HCT116 (cell line): ENCODE results near the gene ARHGEF37. TPM values are rescaled to one million over a fixed set of nuclear protein-coding genes. Genes with fewer than 3 reads are reported as not detected.

ENCODE experiments used
- ATAC-seq: fragments of 200-7000 bp; cut with Tn5 transposase; 2 replicates; pipeline ENCODE4 v1.9.1; 2020; ENCODE audit warnings: mild to moderate bottlenecking, moderate library complexity
- BruUV-seq: library from RNA; stranded (reverse); fragments of 400-500 nt; replicated peaks from 2 replicates; lab custom pipeline; 2021; lab: Mats Ljungman, UMichigan
- CTCF ChIA-PET: fragments of 300-600 bp; sonication (Branson Sonifier 250); formaldehyde crosslinking; loops from one replicate; lab custom pipeline; 2021; ENCODE audit warnings: antibody characterized with exemption; lab: Charles Lee
- POLR2A ChIA-PET: fragments of 300-600, 350-600 bp; sonication (Branson Sonifier 250); formaldehyde crosslinking; loops from one replicate; lab custom pipeline; 2021; ENCODE audit warnings: antibody characterized with exemption; lab: Charles Lee
- RAD21 ChIA-PET, 2 experiments: fragments of 300-600 bp; sonication (Branson Sonifier 250); formaldehyde crosslinking; loops; one replicate each; lab custom pipeline; 2023; ENCODE audit warnings: low total read pairs in 2 of 2; ENCODE audit not compliant: uncharacterized antibody in 2 of 2, unreplicated experiment in 2 of 2, low non-redundant PET in 1 of 2; lab: Charles Lee
- DNase-seq: peaks from one replicate; pipeline ENCODE4 v3.0.0-alpha.2; 2010; ENCODE audit warnings: low read depth, low spot score
- H2AFZ ChIP-seq: fragments of 200-600 bp; shearing (Covaris generic), sonication (generic); 2 replicates; pipeline ENCODE4 v1.6.1; 2017; ENCODE audit warnings: low read depth, mixed run types, mixed read lengths, antibody characterized with exemption, low read length; ENCODE audit not compliant: poor library complexity, severe bottlenecking
- H3K27ac ChIP-seq: 2 replicates; pipeline ENCODE4 v1.5.1; 2012; ENCODE audit warnings: low read depth, low read length
- H3K27me3 ChIP-seq: fragments of 200-600 bp; sonication (generic); 2 replicates; pipeline ENCODE4 v1.6.1; 2016; ENCODE audit warnings: mixed run types, low read length, mixed read lengths; ENCODE audit not compliant: insufficient read depth
- H3K36me3 ChIP-seq, 2 experiments: fragments of 200-500 bp in 1 of 2; fragments of 200-600 bp in 1 of 2; sonication (Bioruptor generic) in 1 of 2; sonication (generic) in 1 of 2; 2 replicates each; pipeline versions ENCODE4 v1.5.1 to v1.6.1; 2014 to 2016; ENCODE audit warnings: low read length in 2 of 2, inconsistent platforms in 1 of 2, mixed read lengths in 1 of 2, mixed run types in 1 of 2; ENCODE audit not compliant: insufficient read depth in 2 of 2, control insufficient read depth in 1 of 2
- H3K4me1 ChIP-seq, 2 experiments: fragments of 200-600 bp in 1 of 2; sonication (generic) in 1 of 2; 2 replicates each; pipeline versions ENCODE4 v1.5.1 to v1.6.1; 2012 to 2017; ENCODE audit warnings: low read length in 2 of 2, inconsistent platforms in 1 of 2, mild to moderate bottlenecking in 1 of 2, mixed read lengths in 1 of 2, mixed run types in 1 of 2, moderate library complexity in 1 of 2; ENCODE audit not compliant: insufficient read depth in 2 of 2, control insufficient read depth in 1 of 2
- H3K4me2 ChIP-seq: fragments of 200-600 bp; sonication (generic); 2 replicates; pipeline ENCODE4 v1.6.1; 2017; ENCODE audit warnings: mixed run types, low read length, mixed read lengths
- H3K4me3 ChIP-seq, 2 experiments: fragments of 200-600 bp in 1 of 2; sonication (generic) in 1 of 2; replicated peaks in 1 of 2; 2 replicates each; pipeline ENCODE4 v1.5.1; 2011 to 2016; ENCODE audit warnings: low read length in 2 of 2, control low read depth in 1 of 2, low read depth in 1 of 2, mild to moderate bottlenecking in 1 of 2, mixed read lengths in 1 of 2, mixed run types in 1 of 2
- H3K79me2 ChIP-seq: fragments of 200-600 bp; sonication (generic); 2 replicates; pipeline ENCODE4 v1.6.1; 2017; ENCODE audit warnings: mild to moderate bottlenecking, mixed run types, low read length, moderate library complexity, mixed read lengths; ENCODE audit not compliant: insufficient read depth
- H3K9ac ChIP-seq: fragments of 200-600 bp; sonication (generic); 2 replicates; pipeline ENCODE4 v1.6.1; 2016; ENCODE audit warnings: low read length, mixed read lengths
- H3K9me2 ChIP-seq: fragments of 200-600 bp; sonication (generic), shearing (Covaris generic); 2 replicates; pipeline ENCODE4 v1.6.1; 2017; ENCODE audit warnings: mixed run types, mild to moderate bottlenecking, moderate library complexity; ENCODE audit not compliant: insufficient read depth
- H3K9me3 ChIP-seq, 2 experiments: fragments of 200-500 bp in 1 of 2; fragments of 200-600 bp in 1 of 2; sonication (Bioruptor generic) in 1 of 2; sonication (generic) in 1 of 2; 2 replicates each; pipeline ENCODE4 v1.6.1; 2014 to 2017; ENCODE audit warnings: low read length in 2 of 2, mixed read lengths in 2 of 2, inconsistent platforms in 1 of 2, low read depth in 1 of 2, mild to moderate bottlenecking in 1 of 2, mixed run types in 1 of 2, moderate library complexity in 1 of 2; ENCODE audit not compliant: control insufficient read depth in 1 of 2, insufficient read depth in 1 of 2
- H4K20me1 ChIP-seq: fragments of 200-600 bp; sonication (generic), shearing (Covaris generic); 2 replicates; pipeline ENCODE4 v1.6.1; 2017; ENCODE audit warnings: mixed run types, mild to moderate bottlenecking, moderate library complexity; ENCODE audit not compliant: insufficient read depth
- CEBPB ChIP-seq: IDR thresholded peaks from 2 replicates; pipeline ENCODE4 v1.6.1; 2012; ENCODE audit warnings: low read depth
- FOSL1 ChIP-seq: IDR thresholded peaks from 2 replicates; pipeline ENCODE4 v1.6.1; 2012; ENCODE audit warnings: low read depth
- POLR2A ChIP-seq: IDR thresholded peaks from 2 replicates; pipeline ENCODE4 v1.7.0; 2011; ENCODE audit warnings: borderline replicate concordance; ENCODE audit not compliant: insufficient read depth, insufficient read length; ENCODE audit errors: extremely low read depth
- SRF ChIP-seq: IDR thresholded peaks from 2 replicates; pipeline ENCODE4 v1.6.1; 2012; ENCODE audit warnings: low read depth
- ZNF274 ChIP-seq: fragments of 200-500 bp; sonication (Bioruptor generic); IDR thresholded peaks from 2 replicates; pipeline ENCODE4 v1.6.1; 2014; ENCODE audit warnings: mild to moderate bottlenecking, low read depth, low read length, inconsistent platforms
- intact Hi-C: fragments of 100-400 bp; cut with micrococcal nuclease; formaldehyde crosslinking; loops from 2 replicates; pipeline ENCODE4 v1.10.0; 2022
- total RNA-seq: library from RNA; stranded (reverse); gene quantifications from one replicate; pipeline ENCODE4 v1.2.1, GENCODE V29; 2021; ENCODE audit not compliant: unreplicated experiment
- TF ChIP-seq, protein P1 (sequence below): IDR thresholded peaks from 2 replicates; pipeline ENCODE4 v1.6.1; 2012; ENCODE audit warnings: low read depth

ARHGEF37 gene
- total RNA-seq, 1 experiment from 2014 or later = 7.0 TPM

- CTCF ChIA-PET = no interaction called here
Observed at GRCh38 chr5:149631506-149631905, 50.2 kb downstream of the ARHGEF37 start.

More at GRCh38 chr5:149631506-149631905, 50.2 kb downstream of the ARHGEF37 start:
- H4K20me1 ChIP-seq = no peaks in the 10 kb centered on the region
- TF ChIP-seq CEBPB (no peak), POLR2A (no peak), ZNF274 (no peak), SRF (no peak), FOSL1 (no peak)
- TF ChIP-seq, protein P1, sequence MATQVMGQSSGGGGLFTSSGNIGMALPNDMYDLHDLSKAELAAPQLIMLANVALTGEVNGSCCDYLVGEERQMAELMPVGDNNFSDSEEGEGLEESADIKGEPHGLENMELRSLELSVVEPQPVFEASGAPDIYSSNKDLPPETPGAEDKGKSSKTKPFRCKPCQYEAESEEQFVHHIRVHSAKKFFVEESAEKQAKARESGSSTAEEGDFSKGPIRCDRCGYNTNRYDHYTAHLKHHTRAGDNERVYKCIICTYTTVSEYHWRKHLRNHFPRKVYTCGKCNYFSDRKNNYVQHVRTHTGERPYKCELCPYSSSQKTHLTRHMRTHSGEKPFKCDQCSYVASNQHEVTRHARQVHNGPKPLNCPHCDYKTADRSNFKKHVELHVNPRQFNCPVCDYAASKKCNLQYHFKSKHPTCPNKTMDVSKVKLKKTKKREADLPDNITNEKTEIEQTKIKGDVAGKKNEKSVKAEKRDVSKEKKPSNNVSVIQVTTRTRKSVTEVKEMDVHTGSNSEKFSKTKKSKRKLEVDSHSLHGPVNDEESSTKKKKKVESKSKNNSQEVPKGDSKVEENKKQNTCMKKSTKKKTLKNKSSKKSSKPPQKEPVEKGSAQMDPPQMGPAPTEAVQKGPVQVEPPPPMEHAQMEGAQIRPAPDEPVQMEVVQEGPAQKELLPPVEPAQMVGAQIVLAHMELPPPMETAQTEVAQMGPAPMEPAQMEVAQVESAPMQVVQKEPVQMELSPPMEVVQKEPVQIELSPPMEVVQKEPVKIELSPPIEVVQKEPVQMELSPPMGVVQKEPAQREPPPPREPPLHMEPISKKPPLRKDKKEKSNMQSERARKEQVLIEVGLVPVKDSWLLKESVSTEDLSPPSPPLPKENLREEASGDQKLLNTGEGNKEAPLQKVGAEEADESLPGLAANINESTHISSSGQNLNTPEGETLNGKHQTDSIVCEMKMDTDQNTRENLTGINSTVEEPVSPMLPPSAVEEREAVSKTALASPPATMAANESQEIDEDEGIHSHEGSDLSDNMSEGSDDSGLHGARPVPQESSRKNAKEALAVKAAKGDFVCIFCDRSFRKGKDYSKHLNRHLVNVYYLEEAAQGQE = no peak
- intact Hi-C loops = no loop called here
- no peaks in the 10 kb centered on the region for H3K9me3 ChIP-seq
- ChIA-PET RAD21 (no interaction called here), POLR2A (no interaction called here)
- H3K79me2 ChIP-seq = no peaks in the 10 kb centered on the region
- no peaks in the 10 kb centered on the region for H3K36me3 ChIP-seq
- no peak overlapping the region for H3K9ac ChIP-seq
- no TSS peak for BruUV-seq
- no peak overlapping the region for H2AFZ ChIP-seq
- no peaks in the 10 kb centered on the region for H3K27me3 ChIP-seq
- no peak overlapping the region for H3K4me3 ChIP-seq
- ATAC-seq (no peak), DNase-seq (no peak)
- H3K4me2 ChIP-seq = peak overlapping the region; percentile 54
- peaks cover 18 to 31% of the 10 kb centered on the region in 2 experiments for H3K4me1 ChIP-seq
- H3K27ac ChIP-seq = no peak overlapping the region
- no peaks in the 10 kb centered on the region for H3K9me2 ChIP-seq
